Testis (tissue), 3 donors: ENCODE results near the gene CIPC. TPM values are rescaled to one million over a fixed set of nuclear protein-coding genes. Genes with fewer than 3 reads are reported as not detected.
A peak's percentile ranks its signal among the peaks of the same experiment; 100 is the strongest.

Experiments
- DNase-seq: peaks from one replicate; pipeline ENCODE4 v3.0.0-alpha.2; 2019
- H3K27ac ChIP-seq, 2 donors: fragments of 200-600 bp; sonication (generic); one replicate each; pipeline ENCODE4 v1.5.1; 2019
- H3K27me3 ChIP-seq: fragments of 200-600 bp; sonication (generic); one replicate; pipeline ENCODE4 v1.5.1; 2019
- H3K36me3 ChIP-seq: fragments of 200-600 bp; sonication (generic); one replicate; pipeline ENCODE4 v1.5.1; 2017; ENCODE audit warnings: low read depth; ENCODE audit errors: missing control alignments
- H3K4me1 ChIP-seq: fragments of 200-600 bp; sonication (generic); one replicate; pipeline ENCODE4 v1.5.1; 2019
- H3K4me3 ChIP-seq, 2 donors: fragments of 200-600 bp; sonication (generic); one replicate each; pipeline ENCODE4 v1.5.1; 2017 to 2019
- H3K9me3 ChIP-seq: fragments of 200-600 bp; sonication (generic); one replicate; pipeline ENCODE4 v1.5.1; 2017
- CTCF ChIP-seq, 3 experiments: fragments of 450-650 bp in 2 of 3; fragments of 200-600 bp in 1 of 3; sonication (generic) in 1 of 3; IDR thresholded peaks; one replicate each; pipeline ENCODE4 v1.5.1; 2016 to 2019; ENCODE audit warnings: antibody characterized with exemption in 3 of 3, mild to moderate bottlenecking in 2 of 3, moderate library complexity in 1 of 3
- POLR2A ChIP-seq: fragments of 450-650 bp; IDR thresholded peaks from one replicate; pipeline ENCODE4 v1.6.1; 2017; ENCODE audit warnings: antibody characterized with exemption, mild to moderate bottlenecking, moderate library complexity
- WGBS, 2 donors: methylation state at CpG; one replicate each; pipeline ENCODE4 v1.1.5; 2018; 5-methylcytosine and 5-hydroxymethylcytosine counted together
- intact Hi-C: fragments of 100-400 bp; cut with DNase I; formaldehyde crosslinking; loops from one replicate; pipeline ENCODE4 v1.15.1; 2023; ENCODE audit warnings: low total_unique reads
- polyA plus RNA-seq: library from polyadenylated mRNA; stranded (reverse); fragments of 350-450 nt; fragmentation: Illumina TruSeq; extraction: RNeasy Lipid Tissue Mini Kit (QIAGEN cat#74804); gene quantifications from one replicate; pipeline ENCODE4 v1.2.3, GENCODE V29; 2014; ENCODE audit warnings: low read depth, low replicate concordance; ENCODE audit not compliant: insufficient read depth
- total RNA-seq, 2 donors: library from RNA; depleted of rRNA; stranded (reverse); fragments of >200 nt; gene quantifications; one replicate each; pipeline ENCODE4 v1.2.3, GENCODE V29; 2016

Gene CIPC
- total and polyA plus RNA-seq, 3 donors from 2014 or later, result 23.4 to 48.3 (median 44.5) TPM

- intact Hi-C loops, result no loop called here
- no peak for DNase-seq
- no peaks in the 10 kb centered on the region for H3K36me3 ChIP-seq
- peaks cover 12% of the 10 kb centered on the region for H3K4me1 ChIP-seq
- TF ChIP-seq CTCF (IDR thresholded peaks at IDR 0.05) (no peak), POLR2A (no peak)
- no peak overlapping the region for H3K27ac ChIP-seq
- no peak overlapping the region for H3K4me3 ChIP-seq
- no peaks in the 10 kb centered on the region for H3K27me3 ChIP-seq
- H3K9me3 ChIP-seq, result no peaks in the 10 kb centered on the region
- WGBS, 2 donors, result 86 to 88% methylated on average over 2 of the region's 2 CpGs
Observed at GRCh38 chr14:77116172-77116817, 18.2 kb downstream of the CIPC start.

DNA sequence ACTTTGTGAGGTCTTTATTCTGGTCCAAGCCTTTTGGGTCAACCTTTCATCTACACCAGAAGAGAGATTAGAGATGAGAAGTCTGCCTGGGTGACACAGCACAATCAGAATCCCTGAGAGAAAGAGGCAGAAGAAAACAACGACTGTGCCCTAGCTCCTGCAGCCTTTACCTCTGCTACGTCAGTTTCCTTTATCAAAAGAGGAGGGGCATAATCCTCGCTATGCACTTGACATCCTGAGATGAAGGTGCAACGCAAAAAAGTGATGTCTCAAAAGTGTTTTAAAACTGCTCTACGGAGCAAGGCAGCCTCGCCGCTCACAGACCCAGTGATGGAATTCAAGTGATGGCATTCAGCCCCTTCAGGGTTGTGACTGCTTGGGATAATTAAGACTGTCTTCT is 21.8 kb downstream of the CIPC start:
- WGBS, 2 donors, result 91 to 95% methylated on average over 7 of the region's 7 CpGs
- DNase-seq, result no peak
- Histone ChIP-seq H3K36me3 (no peaks in the 10 kb centered on the region), H3K27me3 (no peaks in the 10 kb centered on the region), H3K9me3 (no peaks in the 10 kb centered on the region), H3K4me3 (no peak overlapping the region), H3K27ac (no peak overlapping the region), H3K4me1 (peaks cover 20% of the 10 kb centered on the region)
- TF ChIP-seq POLR2A, result no peak
- TF ChIP-seq CTCF (IDR thresholded peaks at IDR 0.05), result no peak
- intact Hi-C loops, result no loop called here

DNA sequence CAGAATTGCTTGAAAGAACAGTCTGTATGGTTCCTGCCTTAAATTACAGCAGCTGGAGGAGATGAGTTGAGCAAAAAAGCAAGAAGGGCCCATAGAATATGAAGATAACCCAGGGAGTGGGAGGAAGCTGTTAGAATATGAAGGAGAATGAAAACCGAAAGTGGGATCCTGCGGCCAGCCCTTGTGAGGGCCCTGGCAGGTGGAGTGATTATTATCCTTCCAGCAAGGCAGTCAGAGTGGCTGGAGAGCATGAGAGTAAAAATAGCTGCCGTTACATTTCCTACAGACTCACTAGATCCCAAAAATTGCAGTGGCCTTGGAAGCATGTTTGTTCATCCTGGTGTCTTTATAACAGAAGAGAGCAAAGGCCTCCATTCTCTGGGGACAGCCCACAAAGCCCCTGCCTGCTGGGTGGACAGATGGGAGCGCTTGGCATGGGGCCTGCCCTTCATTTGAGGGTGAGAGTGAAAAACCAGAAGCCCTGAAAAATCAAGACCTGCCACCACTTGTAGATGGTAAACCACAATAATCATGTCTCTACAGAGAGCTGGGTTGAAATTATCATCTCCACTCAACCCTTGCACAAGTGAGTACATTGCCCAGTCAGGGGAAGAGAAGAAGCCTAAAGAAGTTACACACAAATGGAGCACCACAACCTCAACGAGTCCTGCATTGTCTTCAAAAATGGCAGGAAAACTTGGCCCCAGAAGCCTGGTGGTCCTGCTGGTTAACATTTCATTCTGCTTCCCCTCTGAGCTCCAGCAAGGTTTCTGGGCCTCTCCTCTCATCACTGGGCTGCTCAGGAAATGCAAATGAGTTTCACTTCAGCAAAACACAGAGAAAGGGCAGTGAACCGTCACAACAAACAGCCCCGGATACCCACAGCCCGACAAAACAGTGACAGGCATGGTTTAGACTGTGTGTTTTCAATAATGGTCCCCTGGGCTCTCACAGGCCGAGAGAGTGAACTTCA is 23.0 kb downstream of the CIPC start:
- no peaks in the 10 kb centered on the region for H3K27me3 ChIP-seq
- peak overlapping the region; percentile 46 to 69 for H3K27ac ChIP-seq
- 34 to 49% methylated on average over 9 of the region's 9 CpGs for WGBS, 2 donors
- H3K4me3 ChIP-seq, result no peak overlapping the region
- no peak for TF ChIP-seq CTCF (IDR thresholded peaks at IDR 0.05)
- TF ChIP-seq POLR2A, result no peak
- DNase-seq, result peak; percentile 53
- no peaks in the 10 kb centered on the region for H3K36me3 ChIP-seq
- H3K4me1 ChIP-seq, result peaks cover 25% of the 10 kb centered on the region
- intact Hi-C loops, result no loop called here
- H3K9me3 ChIP-seq, result no peaks in the 10 kb centered on the region

- no peak for TF ChIP-seq POLR2A
- no peak for TF ChIP-seq CTCF (IDR thresholded peaks at IDR 0.05)
- DNase-seq, result no peak
- no peaks in the 10 kb centered on the region for H3K27me3 ChIP-seq
- WGBS, 2 donors, result 74 to 81% methylated on average over 6 of the region's 6 CpGs
- H3K4me1 ChIP-seq, result peaks cover 25% of the 10 kb centered on the region
- no peaks in the 10 kb centered on the region for H3K36me3 ChIP-seq
- intact Hi-C loops, result no loop called here
- no peak overlapping the region for H3K4me3 ChIP-seq
- H3K9me3 ChIP-seq, result no peaks in the 10 kb centered on the region
- no peak overlapping the region for H3K27ac ChIP-seq
Observed at GRCh38 chr14:77122526-77123125, 24.6 kb downstream of the CIPC start.
